Measurements from ENCODE around the gene C1orf226. TPM values are rescaled to one million over a fixed set of nuclear protein-coding genes. Genes with fewer than 3 reads are reported as not detected.

The C1orf226 gene
- total RNA-seq, 2 experiments from 2014 or later: not detected

DNA sequence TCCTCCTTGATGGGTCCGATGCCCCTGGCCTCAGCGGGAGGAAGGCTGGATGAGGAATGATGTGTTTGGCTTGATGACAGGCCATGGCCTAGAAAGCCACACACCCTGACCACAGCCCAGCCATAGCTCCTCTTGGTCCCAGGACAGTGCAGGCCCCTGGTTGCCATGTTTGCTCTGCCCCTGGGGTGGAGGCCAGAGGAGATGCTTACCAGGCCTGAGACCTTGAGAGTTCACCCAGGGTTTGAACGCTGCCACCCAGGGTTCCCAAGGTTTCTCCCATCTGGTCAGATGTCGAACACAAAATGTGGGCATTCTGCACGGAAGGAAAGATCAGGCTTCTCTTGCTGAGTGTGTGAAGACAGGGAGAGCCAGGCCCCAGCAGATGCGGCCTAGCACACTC, 2.6 kb downstream of the C1orf226 start:
- Mint-ChIP-seq H3K27ac (no peak overlapping the region), H3K36me3 (ENCODE audit: low read depth) (no peaks in the 10 kb centered on the region), H3K4me3 (no peak overlapping the region), H3K4me1 (ENCODE audit: low read depth) (no peaks in the 10 kb centered on the region), H3K9me3 (no peaks in the 10 kb centered on the region), H3K27me3 (peaks cover 13% of the 10 kb centered on the region)
- Histone ChIP-seq H3K4me1 (ENCODE audit: insufficient read depth, low read length) (no peaks in the 10 kb centered on the region), H3K27me3 (ENCODE audit: control insufficient read depth in 1 of 2, insufficient read depth in 2 of 2, low read length in 2 of 2) (peaks cover 2 to 6% of the 10 kb centered on the region in 2 experiments), H3K9me3 (ENCODE audit: control insufficient read depth in 1 of 2, insufficient read depth in 1 of 2, low read length in 2 of 2) (no peaks in the 10 kb centered on the region), H3K27ac (ENCODE audit: low read depth in 1 of 2, low read length in 2 of 2) (no peak overlapping the region), H3K4me3 (ENCODE audit: low read length) (no peak overlapping the region), H3K36me3 (ENCODE audit: insufficient read depth, low read length) (no peaks in the 10 kb centered on the region)
- intact Hi-C loops (cut with DNase I, micrococcal nuclease): no loop called here
- POLR2A ChIA-PET: no interaction called here
- DNase-seq (no peak), ATAC-seq (ENCODE audit: poor library complexity) (no peak)
- CTCF ChIA-PET: no interaction called here
- TF ChIP-seq, protein P1, sequence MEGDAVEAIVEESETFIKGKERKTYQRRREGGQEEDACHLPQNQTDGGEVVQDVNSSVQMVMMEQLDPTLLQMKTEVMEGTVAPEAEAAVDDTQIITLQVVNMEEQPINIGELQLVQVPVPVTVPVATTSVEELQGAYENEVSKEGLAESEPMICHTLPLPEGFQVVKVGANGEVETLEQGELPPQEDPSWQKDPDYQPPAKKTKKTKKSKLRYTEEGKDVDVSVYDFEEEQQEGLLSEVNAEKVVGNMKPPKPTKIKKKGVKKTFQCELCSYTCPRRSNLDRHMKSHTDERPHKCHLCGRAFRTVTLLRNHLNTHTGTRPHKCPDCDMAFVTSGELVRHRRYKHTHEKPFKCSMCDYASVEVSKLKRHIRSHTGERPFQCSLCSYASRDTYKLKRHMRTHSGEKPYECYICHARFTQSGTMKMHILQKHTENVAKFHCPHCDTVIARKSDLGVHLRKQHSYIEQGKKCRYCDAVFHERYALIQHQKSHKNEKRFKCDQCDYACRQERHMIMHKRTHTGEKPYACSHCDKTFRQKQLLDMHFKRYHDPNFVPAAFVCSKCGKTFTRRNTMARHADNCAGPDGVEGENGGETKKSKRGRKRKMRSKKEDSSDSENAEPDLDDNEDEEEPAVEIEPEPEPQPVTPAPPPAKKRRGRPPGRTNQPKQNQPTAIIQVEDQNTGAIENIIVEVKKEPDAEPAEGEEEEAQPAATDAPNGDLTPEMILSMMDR (IDR thresholded peaks at IDR 0.05): no peak

GRCh38 chr1:162384601-162385279, 3.2 kb downstream of the C1orf226 start:
- CTCF ChIA-PET: no interaction called here
- no peaks in the 10 kb centered on the region for H3K9me3 Mint-ChIP-seq
- no peak overlapping the region for H3K4me3 Mint-ChIP-seq
- no peak overlapping the region for H3K27ac Mint-ChIP-seq
- intact Hi-C loops (cut with DNase I, micrococcal nuclease): no loop called here
- H3K27me3 Mint-ChIP-seq: peaks cover 16% of the 10 kb centered on the region
- Histone ChIP-seq H3K27ac (ENCODE audit: low read depth in 1 of 2, low read length in 2 of 2) (no peak overlapping the region), H3K4me1 (ENCODE audit: insufficient read depth, low read length) (no peaks in the 10 kb centered on the region), H3K27me3 (ENCODE audit: control insufficient read depth in 1 of 2, insufficient read depth in 2 of 2, low read length in 2 of 2) (peaks cover 2 to 6% of the 10 kb centered on the region in 2 experiments), H3K9me3 (ENCODE audit: control insufficient read depth in 1 of 2, insufficient read depth in 1 of 2, low read length in 2 of 2) (no peaks in the 10 kb centered on the region), H3K36me3 (ENCODE audit: insufficient read depth, low read length) (no peaks in the 10 kb centered on the region), H3K4me3 (ENCODE audit: low read length) (no peak overlapping the region)
- TF ChIP-seq, protein P1 (IDR thresholded peaks at IDR 0.05): no peak
- H3K36me3 Mint-ChIP-seq (ENCODE audit: low read depth): no peaks in the 10 kb centered on the region
- no peak for ATAC-seq (ENCODE audit: poor library complexity)
- DNase-seq: no peak
- H3K4me1 Mint-ChIP-seq (ENCODE audit: low read depth): no peaks in the 10 kb centered on the region
- POLR2A ChIA-PET: no interaction called here

DNA sequence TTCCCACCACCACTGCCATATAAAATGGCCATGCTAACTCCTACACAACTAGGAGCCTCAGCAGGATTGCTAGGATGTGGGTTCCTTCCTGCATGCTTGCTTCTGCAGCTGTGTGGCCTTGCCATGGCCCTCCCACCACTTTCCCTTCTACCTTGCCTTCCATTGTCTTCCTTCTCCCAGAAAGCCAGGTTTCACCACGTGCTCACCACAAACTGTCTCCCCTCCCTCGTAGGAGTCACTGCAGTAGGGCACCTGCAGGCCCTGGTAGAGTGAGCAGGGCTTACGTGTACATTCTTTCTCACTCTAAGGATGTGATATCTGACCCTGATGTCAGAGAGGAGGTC, 3.7 kb downstream of the C1orf226 start:
- no peaks in the 10 kb centered on the region for H3K9me3 ChIP-seq (ENCODE audit: control insufficient read depth in 1 of 2, insufficient read depth in 1 of 2, low read length in 2 of 2)
- H3K4me1 ChIP-seq (ENCODE audit: insufficient read depth, low read length): no peaks in the 10 kb centered on the region
- intact Hi-C loops (cut with DNase I, micrococcal nuclease): no loop called here
- Mint-ChIP-seq H3K36me3 (ENCODE audit: low read depth) (no peaks in the 10 kb centered on the region), H3K27ac (no peak overlapping the region), H3K4me3 (no peak overlapping the region), H3K9me3 (no peaks in the 10 kb centered on the region), H3K27me3 (peaks cover 16% of the 10 kb centered on the region), H3K4me1 (ENCODE audit: low read depth) (no peaks in the 10 kb centered on the region)
- H3K27me3 ChIP-seq (ENCODE audit: control insufficient read depth in 1 of 2, insufficient read depth in 2 of 2, low read length in 2 of 2): peaks cover 2 to 6% of the 10 kb centered on the region in 2 experiments
- DNase-seq (no peak), ATAC-seq (ENCODE audit: poor library complexity) (no peak)
- POLR2A ChIA-PET: no interaction called here
- CTCF ChIA-PET: no interaction called here
- H3K27ac ChIP-seq (ENCODE audit: low read depth in 1 of 2, low read length in 2 of 2): no peak overlapping the region
- H3K4me3 ChIP-seq (ENCODE audit: low read length): no peak overlapping the region
- TF ChIP-seq, protein P1 (IDR thresholded peaks at IDR 0.05): no peak
- H3K36me3 ChIP-seq (ENCODE audit: insufficient read depth, low read length): no peaks in the 10 kb centered on the region

Measured in CD4-positive, alpha-beta T cell (primary cell).